Measurements from ENCODE around the gene RTL1.

- TF ChIP-seq CTCF (IDR thresholded peaks at IDR 0.05; ENCODE audit: insufficient read depth, low read length) (no peak), POLR2AphosphoS5 (IDR thresholded peaks at IDR 0.05; ENCODE audit: low read depth) (no peak), REST (IDR thresholded peaks at IDR 0.05; ENCODE audit: insufficient replicate concordance, low read depth) (no peak), GABPA (IDR thresholded peaks at IDR 0.05; ENCODE audit: low read depth) (no peak)
Measured at GRCh38 chr14:100845341-100845740, 58.2 kb downstream of the RTL1 start.

Measured in HL-60 (cell line).